ENCODE data around the gene KCNF1. TPM values are rescaled to one million over a fixed set of nuclear protein-coding genes. Genes with fewer than 3 reads are reported as not detected.
A peak's percentile ranks its signal among the peaks of the same experiment; 100 is the strongest.

The KCNF1 gene
- total and polyA plus RNA-seq, 2 of the 8 experiments (the other 6 are each of a cell fraction or from before 2014, with no cell fraction given) = 0.48 to 1.5 TPM

- no peak overlapping the region for H2BK15ac ChIP-seq (ENCODE audit: low read length)
- ChIA-PET POLR2A (ENCODE audit: partially characterized antibody) (no interaction called here), CTCF (ENCODE audit: partially characterized antibody) (interaction anchor here (11.9 kb wide), 1 partner anchor 11 kb away, joined by 125 read pairs; the partner anchor contains the start of gene KCNF1)
- no peak overlapping the region for H3K4me3 ChIP-seq (ENCODE audit: extremely low read depth in 1 of 4, insufficient read depth in 2 of 4, low read depth in 3 of 4, low read length in 4 of 4)
- no peak overlapping the region for H4K91ac ChIP-seq (replicated peaks; ENCODE audit: insufficient read length, low read length)
- no peak overlapping the region for H2AK5ac ChIP-seq (ENCODE audit: low read depth, low read length)
- no peak overlapping the region for H2BK5ac ChIP-seq (ENCODE audit: low read depth, low read length)
- no peak overlapping the region for H3K9ac ChIP-seq (replicated peaks in 1 of 4; ENCODE audit: extremely low read depth in 1 of 4, low read depth in 3 of 4, low read length in 3 of 4)
- no peak overlapping the region for H3K4me2 ChIP-seq (ENCODE audit: insufficient read depth in 1 of 2, low read depth in 2 of 2, low read length in 2 of 2)
- 83% methylated on average over 6 of the region's 6 CpGs; no CpG with 5 or more reads in 1 of the 2 experiments for WGBS, 2 experiments (ENCODE audit: extremely low coverage in 1 of 2, insufficient coverage in 1 of 2, insufficient read length in 1 of 2, insufficient replicate concordance in 2 of 2, low coverage in 1 of 2, low lambda C conversion rate in 2 of 2, missing lambda C conversion rate in 1 of 2)
- H3K23ac ChIP-seq (ENCODE audit: insufficient read length) = no peak overlapping the region
- H2BK12ac ChIP-seq (ENCODE audit: low read depth, low read length) = no peak overlapping the region
- FAIRE-seq (no peak), DNase-seq (ENCODE audit: low read depth in 1 of 2, low spot score in 2 of 2) (no peak)
- no peaks in the 10 kb centered on the region for H3K36me3 ChIP-seq (ENCODE audit: control insufficient read depth in 2 of 4, insufficient read depth in 4 of 4, low read length in 3 of 4)
- H3K14ac ChIP-seq (ENCODE audit: insufficient read length) = no peak overlapping the region
- no peaks in the 10 kb centered on the region for H3K79me2 ChIP-seq (ENCODE audit: control insufficient read depth in 1 of 2, insufficient read depth in 2 of 2, low read length in 2 of 2)
- H3K27me3 ChIP-seq (replicated peaks in 1 of 4; ENCODE audit: control insufficient read depth in 3 of 4, extremely low read depth in 1 of 4, insufficient read depth in 3 of 4, low read length in 3 of 4) = peaks cover 0 to 4% (median 1%) of the 10 kb centered on the region in 4 experiments; a peak in 2 of 7 replicates
- no peak overlapping the region for H3K27ac ChIP-seq (ENCODE audit: low read depth, low read length)
- no peaks in the 10 kb centered on the region for H4K20me1 ChIP-seq (replicated peaks in 1 of 2; ENCODE audit: control insufficient read depth in 1 of 2, insufficient read depth in 2 of 2, low read length in 2 of 2)
- no peaks in the 10 kb centered on the region; the same call in 1 of the 2 replicates for H3K23me2 ChIP-seq (ENCODE audit: low read depth, low read length)
- H4K8ac ChIP-seq (ENCODE audit: extremely low read depth, insufficient read depth, low read length) = no peak overlapping the region
- H2BK120ac ChIP-seq (replicated peaks; ENCODE audit: low read depth, low read length) = no peak overlapping the region
- no peak overlapping the region for H3K18ac ChIP-seq (ENCODE audit: extremely low read depth, low read length)
- no peak overlapping the region for H2AFZ ChIP-seq (ENCODE audit: low read length)
- no peak overlapping the region for H4K5ac ChIP-seq (ENCODE audit: insufficient read length, low read depth, low read length)
- no peaks in the 10 kb centered on the region for H3K79me1 ChIP-seq (ENCODE audit: low read depth, low read length)
- H3K4ac ChIP-seq (replicated peaks; ENCODE audit: insufficient read length, low read depth, low read length) = no peak overlapping the region
- H3K56ac ChIP-seq (replicated peaks; ENCODE audit: insufficient read length, low read depth, low read length) = no peak overlapping the region
- H3K9me3 ChIP-seq (ENCODE audit: insufficient read depth in 2 of 2, low read depth in 1 of 2, low read length in 1 of 2) = no peaks in the 10 kb centered on the region
- H2BK20ac ChIP-seq (ENCODE audit: low read length) = 0 out of 2 replicates have a peak overlapping the region, but pooled peaks have one; percentile 15
- H3K4me1 ChIP-seq (replicated peaks in 1 of 4; ENCODE audit: control insufficient read depth in 3 of 4, insufficient read depth in 4 of 4, low read length in 3 of 4) = peaks cover 0 to 26% (median 15%) of the 10 kb centered on the region in 4 experiments; a peak in 6 of 7 replicates
- TF ChIP-seq EZH2 (IDR thresholded peaks at IDR 0.05; ENCODE audit: low read depth, low read length, severe bottlenecking) = no peak
- TF ChIP-seq CTBP2 (IDR thresholded peaks at IDR 0.05; ENCODE audit: borderline replicate concordance, insufficient read depth, insufficient read length, low read length) = no peak
- TF ChIP-seq CBX8 (IDR thresholded peaks at IDR 0.05; ENCODE audit: borderline replicate concordance, low read depth, low read length) = no peak
- no peak for TF ChIP-seq SRF (IDR thresholded peaks at IDR 0.05; ENCODE audit: low read depth, low read length)
- TF ChIP-seq EGR1 (IDR thresholded peaks at IDR 0.05; ENCODE audit: borderline replicate concordance, low read depth, low read length) = no peak
- TF ChIP-seq CHD2 (IDR thresholded peaks at IDR 0.05; ENCODE audit: low read length) = no peak
- no peak for TF ChIP-seq EP300 (IDR thresholded peaks at IDR 0.05; ENCODE audit: borderline replicate concordance in 1 of 2, low read depth in 2 of 2, low read length in 2 of 2)
- TF ChIP-seq SAP30 (IDR thresholded peaks at IDR 0.05; ENCODE audit: insufficient read depth, insufficient replicate concordance, low read length) = no peak
- TF ChIP-seq RAD21 (IDR thresholded peaks at IDR 0.05 in 1 of 2, conservative IDR thresholded peaks at IDR 0.05 in 1 of 2; ENCODE audit: low read depth in 2 of 2, low read length in 2 of 2) = no peak
- TF ChIP-seq, protein P1, sequence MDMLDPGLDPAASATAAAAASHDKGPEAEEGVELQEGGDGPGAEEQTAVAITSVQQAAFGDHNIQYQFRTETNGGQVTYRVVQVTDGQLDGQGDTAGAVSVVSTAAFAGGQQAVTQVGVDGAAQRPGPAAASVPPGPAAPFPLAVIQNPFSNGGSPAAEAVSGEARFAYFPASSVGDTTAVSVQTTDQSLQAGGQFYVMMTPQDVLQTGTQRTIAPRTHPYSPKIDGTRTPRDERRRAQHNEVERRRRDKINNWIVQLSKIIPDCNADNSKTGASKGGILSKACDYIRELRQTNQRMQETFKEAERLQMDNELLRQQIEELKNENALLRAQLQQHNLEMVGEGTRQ (IDR thresholded peaks at IDR 0.05; ENCODE audit: low read length) = no peak
- TF ChIP-seq TCF12 (IDR thresholded peaks at IDR 0.05; ENCODE audit: low read depth, low read length) = no peak
- TF ChIP-seq MAFK (IDR thresholded peaks at IDR 0.05; ENCODE audit: low read depth, low read length) = no peak
Observed at GRCh38 chr2:10923965-10924364, 12.2 kb downstream of the KCNF1 start.
